ENCODE data around the gene CPNE2. TPM values are rescaled to one million over a fixed set of nuclear protein-coding genes. Genes with fewer than 3 reads are reported as not detected.
A peak's percentile ranks its signal among the peaks of the same experiment; 100 is the strongest.

The CPNE2 gene
- total RNA-seq, 4 donors from 2014 or later, result 28.2 to 66.0 (median 45.8) TPM

DNA sequence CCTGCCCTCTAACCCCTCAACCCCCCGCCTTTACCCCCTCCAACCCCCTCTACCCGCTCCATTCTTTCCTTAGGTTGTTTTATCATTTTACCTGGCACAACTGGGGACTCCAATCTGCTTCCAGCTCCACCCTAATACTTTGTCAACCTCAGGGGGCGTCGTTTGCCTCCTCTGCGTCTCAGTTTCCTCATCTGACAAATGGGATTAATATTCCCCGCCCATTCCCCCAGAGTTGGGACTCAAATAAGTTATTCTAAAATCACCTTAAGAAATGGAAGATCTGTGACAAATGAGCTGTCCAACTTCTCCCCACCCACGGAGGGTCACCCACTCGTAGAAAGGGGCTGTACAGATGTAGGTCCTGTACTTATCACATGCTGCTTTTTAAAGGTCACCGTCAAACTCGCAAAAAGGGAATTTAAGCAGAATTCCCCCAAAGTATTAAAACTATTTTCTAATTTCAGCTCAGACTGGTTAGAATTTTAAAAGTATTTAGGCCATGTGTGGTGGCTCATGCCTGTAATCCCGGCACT is 40.6 kb upstream of the CPNE2 start:
- DNase-seq (ENCODE audit: low spot score) (no peak), ATAC-seq (ENCODE audit: low FRiP score) (no peak)
- TF ChIP-seq, protein P1, sequence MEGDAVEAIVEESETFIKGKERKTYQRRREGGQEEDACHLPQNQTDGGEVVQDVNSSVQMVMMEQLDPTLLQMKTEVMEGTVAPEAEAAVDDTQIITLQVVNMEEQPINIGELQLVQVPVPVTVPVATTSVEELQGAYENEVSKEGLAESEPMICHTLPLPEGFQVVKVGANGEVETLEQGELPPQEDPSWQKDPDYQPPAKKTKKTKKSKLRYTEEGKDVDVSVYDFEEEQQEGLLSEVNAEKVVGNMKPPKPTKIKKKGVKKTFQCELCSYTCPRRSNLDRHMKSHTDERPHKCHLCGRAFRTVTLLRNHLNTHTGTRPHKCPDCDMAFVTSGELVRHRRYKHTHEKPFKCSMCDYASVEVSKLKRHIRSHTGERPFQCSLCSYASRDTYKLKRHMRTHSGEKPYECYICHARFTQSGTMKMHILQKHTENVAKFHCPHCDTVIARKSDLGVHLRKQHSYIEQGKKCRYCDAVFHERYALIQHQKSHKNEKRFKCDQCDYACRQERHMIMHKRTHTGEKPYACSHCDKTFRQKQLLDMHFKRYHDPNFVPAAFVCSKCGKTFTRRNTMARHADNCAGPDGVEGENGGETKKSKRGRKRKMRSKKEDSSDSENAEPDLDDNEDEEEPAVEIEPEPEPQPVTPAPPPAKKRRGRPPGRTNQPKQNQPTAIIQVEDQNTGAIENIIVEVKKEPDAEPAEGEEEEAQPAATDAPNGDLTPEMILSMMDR (IDR thresholded peaks at IDR 0.05), result no peak

DNA sequence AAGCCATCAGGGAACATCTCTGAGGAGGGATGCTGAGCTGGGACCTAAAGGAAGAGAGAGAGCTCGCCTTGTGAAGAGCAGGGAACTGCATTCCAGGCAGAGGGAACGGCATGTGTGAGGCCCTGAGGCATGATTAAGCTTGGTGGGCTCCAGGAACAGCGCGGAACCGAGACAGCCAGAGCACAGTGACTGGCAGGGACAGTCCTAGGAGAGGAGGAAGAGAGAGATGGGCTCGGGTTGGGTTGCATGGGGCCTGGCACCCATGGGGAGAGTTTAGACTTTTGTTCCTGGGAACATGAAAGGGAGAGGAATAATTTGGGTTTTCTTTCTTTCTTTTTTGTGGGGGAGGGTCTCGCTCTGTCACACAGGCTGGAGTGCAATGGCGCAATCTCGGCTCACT is 39.2 kb upstream of the CPNE2 start:
- DNase-seq (ENCODE audit: low spot score) (no peak), ATAC-seq (ENCODE audit: low FRiP score) (no peak)
- TF ChIP-seq, protein P1 (IDR thresholded peaks at IDR 0.05), result no peak

DNA sequence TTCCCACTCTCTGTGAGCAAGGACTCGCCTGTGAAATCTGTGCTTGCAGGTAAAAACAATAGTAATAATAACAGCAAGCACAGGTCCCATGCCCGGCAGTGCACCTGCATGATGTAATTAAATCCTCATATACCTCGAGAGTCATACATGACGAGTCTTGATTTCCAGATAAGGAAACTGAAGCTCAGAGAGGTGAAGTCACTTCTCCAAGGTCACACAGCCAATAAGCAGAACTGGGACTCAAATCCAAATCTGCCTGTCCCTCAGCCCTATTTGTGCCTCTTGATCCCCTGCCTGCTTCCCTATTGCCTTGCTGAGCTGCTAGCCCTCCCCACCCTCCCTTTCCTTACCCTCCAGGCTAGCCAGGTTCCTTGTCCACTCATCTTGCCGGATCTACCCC is 38.0 kb upstream of the CPNE2 start:
- DNase-seq (ENCODE audit: low spot score), result no peak
- TF ChIP-seq, protein P1 (IDR thresholded peaks at IDR 0.05), result no peak
- no peak for ATAC-seq (ENCODE audit: low FRiP score)

DNA sequence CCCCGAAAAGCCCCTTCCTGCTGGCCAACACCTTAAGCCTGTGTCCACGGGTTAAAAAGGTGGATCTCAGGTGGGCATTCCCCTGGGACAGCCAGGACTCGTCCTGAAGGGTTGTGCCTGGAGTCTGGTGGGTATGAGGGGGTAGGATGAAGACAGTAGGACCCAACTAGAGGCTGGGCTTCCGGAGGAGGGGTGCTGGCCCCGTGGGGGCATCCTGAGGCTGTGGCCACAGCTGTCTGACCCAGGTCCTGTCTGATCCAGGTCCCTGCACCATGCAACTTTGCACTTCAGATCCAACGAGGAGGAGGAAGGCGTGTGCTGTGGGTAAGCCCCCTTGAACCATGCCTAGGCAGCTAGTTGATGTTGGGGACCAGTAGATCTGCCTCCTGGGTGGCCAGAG is 37.6 kb upstream of the CPNE2 start:
- ATAC-seq (ENCODE audit: low FRiP score), result no peak
- TF ChIP-seq, protein P1 (IDR thresholded peaks at IDR 0.05), result no peak
- DNase-seq (ENCODE audit: low spot score), result no peak

DNA sequence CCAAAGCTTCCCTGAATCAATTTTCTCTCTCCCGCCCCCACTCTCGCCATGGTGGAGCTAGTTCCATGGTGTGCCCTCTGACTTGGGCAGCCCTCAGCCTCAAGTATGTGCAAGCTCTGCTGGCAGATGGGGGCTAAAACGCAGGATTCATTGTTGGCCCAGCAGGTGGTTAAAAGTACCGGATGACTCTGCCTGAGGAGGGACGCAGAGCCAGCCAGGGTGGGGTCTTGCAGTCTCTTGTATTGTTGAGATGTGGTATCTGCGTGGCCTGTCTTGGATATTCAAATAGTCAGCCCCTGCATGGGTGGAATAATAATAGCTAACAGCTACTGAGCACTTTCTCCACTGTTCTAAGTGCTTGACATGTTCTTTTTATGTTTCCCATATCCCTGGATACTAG is 36.7 kb upstream of the CPNE2 start:
- DNase-seq (ENCODE audit: low spot score) (no peak), ATAC-seq (ENCODE audit: low FRiP score) (no peak)
- TF ChIP-seq, protein P1 (IDR thresholded peaks at IDR 0.05), result no peak

DNA sequence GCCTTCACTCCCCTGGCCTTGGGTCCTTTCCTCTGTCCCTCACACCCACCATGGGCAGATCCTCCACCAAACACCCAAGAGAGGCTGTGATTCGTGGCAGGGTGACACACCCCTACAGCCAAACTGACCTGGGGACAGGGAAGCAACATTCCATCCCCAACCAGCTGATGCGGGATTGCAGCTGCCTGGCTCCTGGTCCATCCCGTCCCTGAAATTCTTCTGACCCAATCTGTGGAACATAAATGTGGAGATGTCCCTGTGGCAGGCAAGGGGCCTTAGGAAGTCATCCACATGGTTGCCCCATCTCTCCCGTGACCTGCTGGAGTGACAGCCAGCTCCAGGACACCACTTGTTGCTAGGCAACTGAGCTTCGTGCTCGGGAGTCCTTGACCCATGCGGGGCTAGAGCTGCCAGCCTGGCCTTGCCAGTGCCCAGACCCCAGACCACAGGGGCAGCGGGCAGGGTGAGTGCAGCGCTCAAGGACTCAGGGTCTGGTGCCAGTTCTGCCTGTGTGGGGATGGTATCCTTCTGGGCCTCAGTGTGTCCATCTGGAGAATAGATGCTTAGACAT is 34.0 kb upstream of the CPNE2 start:
- TF ChIP-seq, protein P1 (IDR thresholded peaks at IDR 0.05), result no peak

DNA sequence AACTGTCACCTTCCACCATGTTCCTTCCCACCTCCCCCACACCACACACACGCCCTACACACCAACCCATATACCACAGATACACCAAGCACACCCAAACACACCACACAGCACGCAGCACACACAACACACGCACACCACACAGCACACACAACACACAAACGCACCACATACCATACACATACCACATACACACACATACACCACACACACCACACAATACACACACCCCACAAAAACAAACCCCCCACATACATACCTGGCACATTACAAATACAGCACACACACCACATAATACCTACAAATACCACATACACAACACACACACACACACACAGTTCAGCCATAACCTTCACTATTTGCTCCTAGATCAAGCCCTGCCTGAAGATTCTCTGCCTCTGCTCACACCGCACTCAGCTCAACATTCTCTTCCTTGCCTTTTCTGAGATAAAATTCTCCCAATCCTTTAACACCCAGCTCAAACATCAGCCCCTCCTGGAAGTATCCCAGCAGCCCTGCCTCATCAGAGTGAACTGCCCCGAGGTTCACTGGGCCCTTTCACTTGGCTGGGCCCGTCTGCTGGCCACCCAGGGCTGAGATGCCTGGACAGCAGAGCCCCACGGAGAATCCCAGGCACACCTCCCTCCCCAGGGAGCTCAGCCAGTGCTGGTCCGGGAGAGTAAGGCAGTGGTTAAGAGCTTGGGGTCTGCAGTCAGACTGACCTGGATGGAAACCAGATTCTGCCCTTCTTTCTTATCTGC is 31.9 kb upstream of the CPNE2 start:
- TF ChIP-seq, protein P1 (IDR thresholded peaks at IDR 0.05), result no peak
- DNase-seq (ENCODE audit: low spot score) (no peak), ATAC-seq (ENCODE audit: low FRiP score) (peak; percentile 17)

More for the DNA sequence above, 34.0 kb upstream of the CPNE2 start:
- DNase-seq (ENCODE audit: low spot score) (no peak), ATAC-seq (ENCODE audit: low FRiP score) (no peak)
